ENCODE results near the gene TNRC6A.

- no peak for TF ChIP-seq POLR2AphosphoS5 (IDR thresholded peaks at IDR 0.05)
- no peak for TF ChIP-seq CTCF (IDR thresholded peaks at IDR 0.05)
Observed at GRCh38 chr16:24807301-24807700, 77.8 kb downstream of the TNRC6A start.

Measured in breast epithelium (tissue), 3 donors.